ENCODE data around the gene SETDB1. TPM values are rescaled to one million over a fixed set of nuclear protein-coding genes. Genes with fewer than 3 reads are reported as not detected.

The SETDB1 gene
- total RNA-seq, 4 donors from 2014 or later, result 23.5 to 38.1 (median 32.8) TPM

DNA sequence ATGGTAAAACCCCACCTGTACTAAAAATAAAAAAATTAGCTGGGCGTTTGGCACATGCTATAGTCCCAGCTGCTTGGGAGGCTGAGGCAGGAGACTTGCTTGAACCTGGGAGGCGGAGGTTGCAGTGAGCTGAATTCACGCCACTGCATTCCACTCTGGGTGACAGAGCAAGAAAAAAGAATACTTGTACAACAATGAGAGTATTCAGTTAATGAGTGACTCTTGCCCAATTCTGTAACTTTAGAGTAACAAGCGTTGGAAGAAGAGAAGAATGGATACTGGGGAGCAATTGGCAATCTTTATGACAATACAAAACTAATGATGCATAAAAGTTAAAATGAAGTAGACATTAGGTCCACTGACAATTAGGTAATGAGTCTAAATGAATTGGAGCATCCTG is 66.5 kb downstream of the SETDB1 start:
- TF ChIP-seq, protein P1, sequence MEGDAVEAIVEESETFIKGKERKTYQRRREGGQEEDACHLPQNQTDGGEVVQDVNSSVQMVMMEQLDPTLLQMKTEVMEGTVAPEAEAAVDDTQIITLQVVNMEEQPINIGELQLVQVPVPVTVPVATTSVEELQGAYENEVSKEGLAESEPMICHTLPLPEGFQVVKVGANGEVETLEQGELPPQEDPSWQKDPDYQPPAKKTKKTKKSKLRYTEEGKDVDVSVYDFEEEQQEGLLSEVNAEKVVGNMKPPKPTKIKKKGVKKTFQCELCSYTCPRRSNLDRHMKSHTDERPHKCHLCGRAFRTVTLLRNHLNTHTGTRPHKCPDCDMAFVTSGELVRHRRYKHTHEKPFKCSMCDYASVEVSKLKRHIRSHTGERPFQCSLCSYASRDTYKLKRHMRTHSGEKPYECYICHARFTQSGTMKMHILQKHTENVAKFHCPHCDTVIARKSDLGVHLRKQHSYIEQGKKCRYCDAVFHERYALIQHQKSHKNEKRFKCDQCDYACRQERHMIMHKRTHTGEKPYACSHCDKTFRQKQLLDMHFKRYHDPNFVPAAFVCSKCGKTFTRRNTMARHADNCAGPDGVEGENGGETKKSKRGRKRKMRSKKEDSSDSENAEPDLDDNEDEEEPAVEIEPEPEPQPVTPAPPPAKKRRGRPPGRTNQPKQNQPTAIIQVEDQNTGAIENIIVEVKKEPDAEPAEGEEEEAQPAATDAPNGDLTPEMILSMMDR (IDR thresholded peaks at IDR 0.05), result no peak
- TF ChIP-seq POLR2A (IDR thresholded peaks at IDR 0.05), result no peak
- 68 to 77% methylated on average over 4 of the region's 4 CpGs for WGBS, 2 donors
- intact Hi-C loops (cut with DNase I; ENCODE audit: low total_unique reads), result loop anchor here (10.0 kb wide), 2 partner anchors 438 to 508 kb away; partner anchors contain the start of gene TARS2

DNA sequence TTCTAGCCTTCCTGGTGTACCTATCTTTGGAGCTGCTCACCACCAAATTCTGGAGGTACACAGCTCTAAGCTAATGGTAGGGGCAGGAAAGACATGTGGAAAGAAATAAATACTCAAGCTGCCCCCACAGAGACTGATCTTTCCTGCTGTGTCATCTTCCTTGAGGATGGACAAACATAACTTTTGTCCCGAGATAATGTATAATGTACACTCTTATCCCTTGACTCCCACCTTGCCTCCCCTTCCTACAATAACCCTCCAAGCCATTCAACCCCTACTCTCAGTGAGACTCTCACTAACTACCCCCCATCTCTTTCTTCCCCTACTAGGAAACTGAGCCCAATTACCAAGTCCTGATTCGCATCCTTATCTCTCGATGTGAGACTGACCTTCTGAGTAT is 68.1 kb downstream of the SETDB1 start:
- no peak for DNase-seq (ENCODE audit: low spot score in 2 of 2)
- intact Hi-C loops (cut with DNase I; ENCODE audit: low total_unique reads), result loop anchor here (10.0 kb wide), 2 partner anchors 439 to 509 kb away; partner anchors contain the start of gene TARS2
- WGBS, 2 donors, result 79 to 87% methylated on average over 3 of the region's 3 CpGs
- no peak overlapping the region for H3K4me3 ChIP-seq (ENCODE audit: low read depth, poor library complexity, severe bottlenecking)
- no peak for TF ChIP-seq POLR2A (IDR thresholded peaks at IDR 0.05)

More for the DNA sequence above, 66.5 kb downstream of the SETDB1 start:
- no peak overlapping the region for H3K4me3 ChIP-seq (ENCODE audit: low read depth, poor library complexity, severe bottlenecking)
- no peak for DNase-seq (ENCODE audit: low spot score in 2 of 2)

DNA sequence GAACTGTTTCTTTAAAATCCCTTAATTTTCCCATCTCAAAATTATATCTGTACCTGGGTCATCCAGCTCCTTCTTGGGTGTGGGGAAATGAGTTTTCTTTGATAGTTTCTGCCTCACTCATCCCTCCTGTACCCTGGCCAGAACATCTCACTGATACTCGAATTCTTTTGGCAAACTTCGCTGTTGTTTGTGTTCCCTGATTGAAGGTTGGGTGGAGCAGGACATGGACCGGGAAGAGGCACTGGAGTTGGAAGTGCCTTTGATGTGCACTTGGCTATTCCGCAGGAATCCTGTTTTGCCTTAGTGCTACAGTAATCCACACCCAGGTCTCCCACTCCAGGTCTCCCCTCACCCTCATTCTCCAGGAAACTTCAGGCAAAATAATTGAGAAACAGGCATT is 69.3 kb downstream of the SETDB1 start:
- TF ChIP-seq POLR2A (IDR thresholded peaks at IDR 0.05), result no peak
- TF ChIP-seq, protein P1 (IDR thresholded peaks at IDR 0.05), result no peak
- WGBS, 2 donors, result 17 to 38% methylated on average over 4 of the region's 4 CpGs
- no peak overlapping the region for H3K4me3 ChIP-seq (ENCODE audit: low read depth, poor library complexity, severe bottlenecking)
- no peak for DNase-seq (ENCODE audit: low spot score in 2 of 2)
- intact Hi-C loops (cut with DNase I; ENCODE audit: low total_unique reads), result loop anchor here (10.0 kb wide), 2 partner anchors 441 to 511 kb away; partner anchors contain the start of gene TARS2

DNA sequence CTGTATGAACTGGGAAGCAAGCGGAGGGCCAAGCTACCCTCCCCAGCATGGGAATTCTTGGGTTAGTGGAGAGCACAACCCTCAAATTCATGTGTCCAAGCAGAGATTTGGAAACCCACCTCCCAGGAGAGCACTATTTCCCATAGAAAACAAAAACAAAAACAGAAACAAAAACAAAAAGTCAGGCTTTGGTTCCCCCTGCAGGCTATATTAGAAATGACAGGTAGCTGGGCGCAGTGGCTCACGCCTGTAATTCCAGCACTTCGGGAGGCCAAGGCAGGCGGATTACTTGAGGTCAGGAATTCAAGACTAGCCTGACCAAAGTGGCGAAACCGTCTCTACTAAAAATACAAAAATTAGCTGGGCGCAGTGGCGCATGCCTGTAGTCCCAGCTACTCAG is 69.7 kb downstream of the SETDB1 start:
- TF ChIP-seq, protein P1 (IDR thresholded peaks at IDR 0.05), result peak in 1 of 3 donors; percentile 97
- TF ChIP-seq POLR2A (IDR thresholded peaks at IDR 0.05), result no peak
- no peak overlapping the region for H3K4me3 ChIP-seq (ENCODE audit: low read depth, poor library complexity, severe bottlenecking)
- 19 to 30% methylated on average over 9 of the region's 9 CpGs for WGBS, 2 donors
- intact Hi-C loops (cut with DNase I; ENCODE audit: low total_unique reads), result loop anchor here (10.0 kb wide), 2 partner anchors 441 to 511 kb away; partner anchors contain the start of gene TARS2
- DNase-seq (ENCODE audit: low spot score in 2 of 2), result peak; percentile 65 to 92

DNA sequence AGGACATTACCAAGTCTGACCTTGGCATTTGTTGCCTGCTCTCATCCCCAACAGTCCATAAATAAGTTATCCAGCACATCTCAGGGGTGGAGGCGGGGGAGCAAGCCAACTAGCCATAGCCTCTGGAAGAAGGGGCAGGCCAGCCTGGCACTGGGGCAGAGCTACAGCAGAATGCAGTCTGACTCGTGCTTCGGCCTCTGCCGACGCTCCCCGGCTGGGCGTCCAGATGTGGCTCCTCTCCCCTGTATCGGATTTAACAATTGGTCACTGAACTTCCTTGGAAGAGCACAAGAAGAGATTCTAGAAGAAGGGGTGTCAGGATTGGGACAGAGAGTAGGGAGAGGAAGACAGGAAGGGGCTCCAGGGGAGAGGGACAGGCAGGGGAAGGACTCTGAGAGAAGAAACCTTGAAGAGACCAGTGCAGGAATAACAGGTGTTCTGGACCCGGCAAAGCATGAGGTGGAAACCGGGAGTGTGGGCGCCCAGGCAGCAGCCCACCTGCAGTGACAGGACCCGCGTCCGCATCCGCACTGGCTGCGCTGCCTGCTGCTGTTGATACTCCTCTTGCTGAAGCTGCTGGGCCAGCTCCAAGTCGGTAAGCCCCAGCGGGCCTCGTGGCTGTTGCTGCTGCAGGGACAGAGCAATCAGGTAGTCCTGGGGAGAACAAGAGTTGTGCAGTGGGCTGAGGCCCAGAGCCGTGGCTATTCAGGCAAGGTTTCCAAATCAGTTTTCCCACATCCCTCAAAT is 71.1 kb downstream of the SETDB1 start:
- TF ChIP-seq POLR2A (IDR thresholded peaks at IDR 0.05), result no peak
- TF ChIP-seq, protein P1 (IDR thresholded peaks at IDR 0.05), result no peak
- H3K4me3 ChIP-seq (ENCODE audit: low read depth, poor library complexity, severe bottlenecking), result no peak overlapping the region
- DNase-seq (ENCODE audit: low spot score in 2 of 2), result no peak
- WGBS, 2 donors, result 81 to 87% methylated on average over 20 of the region's 20 CpGs
- intact Hi-C loops (cut with DNase I; ENCODE audit: low total_unique reads), result loop anchor here (10.0 kb wide), 2 partner anchors 442 to 512 kb away; partner anchors contain the start of gene TARS2

DNA sequence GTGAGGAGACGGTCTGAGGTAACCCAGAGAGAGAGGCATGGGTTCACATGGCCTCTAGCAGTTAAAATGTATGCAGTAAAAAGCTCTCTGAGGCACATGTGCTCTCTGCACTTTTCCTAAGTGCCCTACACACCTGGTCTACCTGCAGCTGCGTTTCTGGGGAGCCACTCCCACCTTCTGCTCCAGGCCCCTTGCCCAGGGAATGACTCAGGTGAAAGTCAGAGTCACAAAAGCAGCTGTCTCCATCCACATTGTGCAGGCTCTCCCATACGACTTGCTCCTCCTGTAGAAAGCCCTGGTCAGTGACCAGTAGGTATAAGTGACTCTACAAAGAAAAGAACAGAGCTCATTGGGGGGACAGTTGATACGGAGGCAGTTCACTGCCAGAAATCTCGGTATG is 71.8 kb downstream of the SETDB1 start:
- DNase-seq (ENCODE audit: low spot score in 2 of 2), result no peak
- TF ChIP-seq, protein P1 (IDR thresholded peaks at IDR 0.05), result no peak
- TF ChIP-seq POLR2A (IDR thresholded peaks at IDR 0.05), result no peak
- H3K4me3 ChIP-seq (ENCODE audit: low read depth, poor library complexity, severe bottlenecking), result no peak overlapping the region
- 37 to 53% methylated on average over 5 of the region's 5 CpGs for WGBS, 2 donors
- intact Hi-C loops (cut with DNase I; ENCODE audit: low total_unique reads), result loop anchor here (10.0 kb wide), 2 partner anchors 443 to 513 kb away; partner anchors contain the start of gene TARS2

Data from lower leg skin (tissue), 4 donors.